Coronary artery (tissue), 2 donors: ENCODE results near the gene TEX12.

Experiments used
- DNase-seq: peaks from one replicate; pipeline ENCODE4 v3.0.0-alpha.2; 2017; ENCODE audit warnings: low spot score
- H3K27ac ChIP-seq, 2 donors: fragments of 200-600 bp; sonication (generic); one replicate each; pipeline ENCODE4 v1.5.1; 2016 to 2019
- H3K4me3 ChIP-seq: fragments of 200-600 bp; sonication (generic); 2 replicates; pipeline ENCODE4 v1.5.1; 2016; ENCODE audit warnings: mild to moderate bottlenecking, moderate library complexity
- CTCF ChIP-seq: fragments of 200-600 bp; sonication (generic); IDR thresholded peaks from one replicate; pipeline ENCODE4 v1.5.1; 2019; ENCODE audit warnings: antibody characterized with exemption

Gene TEX12

GRCh38 chr11:112211536-112211935 lies 44.4 kb downstream of the TEX12 start:
- H3K27ac ChIP-seq, result no peak overlapping the region
- no peak for DNase-seq
- H3K4me3 ChIP-seq, result no peak overlapping the region
- no peak for TF ChIP-seq CTCF

- H3K27ac ChIP-seq, result no peak overlapping the region
- DNase-seq, result no peak
- no peak for TF ChIP-seq CTCF
- H3K4me3 ChIP-seq, result no peak overlapping the region
These were observed 45.1 kb downstream of the TEX12 start for GRCh38 chr11:112212290-112212689.

- DNase-seq, result no peak
- TF ChIP-seq CTCF, result no peak
- no peak overlapping the region for H3K27ac ChIP-seq
- no peak overlapping the region for H3K4me3 ChIP-seq
These were observed 45.5 kb downstream of the TEX12 start for GRCh38 chr11:112212710-112213109.

- TF ChIP-seq CTCF, result no peak
- Histone ChIP-seq H3K27ac (no peak overlapping the region), H3K4me3 (no peak overlapping the region)
- no peak for DNase-seq
These were observed 46.6 kb downstream of the TEX12 start for GRCh38 chr11:112213753-112214152.

- no peak for TF ChIP-seq CTCF
- no peak for DNase-seq
- Histone ChIP-seq H3K4me3 (no peak overlapping the region), H3K27ac (no peak overlapping the region)
These were observed 48.4 kb downstream of the TEX12 start for GRCh38 chr11:112215621-112216020.

GRCh38 chr11:112216561-112217105 lies 49.5 kb downstream of the TEX12 start:
- TF ChIP-seq CTCF, result no peak
- Histone ChIP-seq H3K27ac (no peak overlapping the region), H3K4me3 (no peak overlapping the region)
- DNase-seq, result no peak

- no peak overlapping the region for H3K4me3 ChIP-seq
- no peak for DNase-seq
- no peak overlapping the region for H3K27ac ChIP-seq
- TF ChIP-seq CTCF, result peak; percentile 50
These were observed 52.5 kb downstream of the TEX12 start for GRCh38 chr11:112219476-112220232.
